IMR-90 (cell line): ENCODE results near the gene ABCA7. TPM values are rescaled to one million over a fixed set of nuclear protein-coding genes. Genes with fewer than 3 reads are reported as not detected.

Experiments used
- ATAC-seq: fragments of 200-7000 bp; cut with Tn5 transposase; 2 replicates; pipeline ENCODE4 v1.9.1; 2020; ENCODE audit warnings: low read depth, mild to moderate bottlenecking, moderate library complexity
- BruUV-seq: library from RNA; stranded (reverse); fragments of 400-500 nt; replicated peaks from 2 replicates; lab custom pipeline; 2021; lab: Mats Ljungman, UMichigan
- CTCF ChIA-PET: fragments of 300-600 bp; formaldehyde crosslinking; extraction: SDS; loops from one replicate; lab custom pipeline; 2021; ENCODE audit warnings: antibody characterized with exemption; lab: Yijun Ruan, JAX
- POLR2A ChIA-PET: fragments of 300-600 bp; sonication (Branson Sonifier 250); formaldehyde crosslinking; loops from one replicate; lab custom pipeline; 2022; ENCODE audit warnings: antibody characterized with exemption; ENCODE audit not compliant: unreplicated experiment; lab: Charles Lee
- DNase-seq: peaks from one replicate; pipeline ENCODE4 v3.0.0; 2013
- H2AFZ ChIP-seq: replicated peaks from 2 replicates; pipeline ENCODE3; 2013; ENCODE audit warnings: low read length, mild to moderate bottlenecking; ENCODE audit not compliant: poor library complexity
- H2AK5ac ChIP-seq: 2 replicates; pipeline ENCODE4 v1.6.1; 2013; ENCODE audit warnings: low read depth, low read length, inconsistent platforms
- H2AK9ac ChIP-seq: replicated peaks from 2 replicates; pipeline ENCODE3; 2013; ENCODE audit warnings: mild to moderate bottlenecking, low read depth, low read length, moderate library complexity; ENCODE audit not compliant: poor library complexity
- H2BK120ac ChIP-seq: 2 replicates; pipeline ENCODE4 v1.6.1; 2013; ENCODE audit warnings: low read depth, low read length, inconsistent platforms
- H2BK15ac ChIP-seq: 3 replicates; pipeline ENCODE4 v1.6.1; 2013; ENCODE audit warnings: low read depth, low read length, inconsistent platforms
- H2BK20ac ChIP-seq: 2 replicates; pipeline ENCODE4 v1.6.1; 2013; ENCODE audit warnings: low read depth, mild to moderate bottlenecking, inconsistent platforms, low read length, moderate library complexity
- H2BK5ac ChIP-seq: 2 replicates; pipeline ENCODE4 v1.6.1; 2013; ENCODE audit warnings: mild to moderate bottlenecking, low read depth, low read length, inconsistent platforms; ENCODE audit not compliant: poor library complexity, severe bottlenecking
- H3K14ac ChIP-seq: replicated peaks from 2 replicates; pipeline ENCODE4 v1.6.1; 2013; ENCODE audit warnings: low read depth, low read length, inconsistent platforms
- H3K18ac ChIP-seq: 2 replicates; pipeline ENCODE4 v1.6.1; 2013; ENCODE audit warnings: low read depth, low read length, control low read depth
- H3K23ac ChIP-seq: 2 replicates; pipeline ENCODE4 v1.6.1; 2013; ENCODE audit warnings: low read depth, low read length, inconsistent platforms
- H3K27ac ChIP-seq: 2 replicates; pipeline ENCODE4 v1.5.1; 2013; ENCODE audit warnings: mild to moderate bottlenecking, control low read depth, low read length; ENCODE audit not compliant: insufficient read depth
- H3K27me3 ChIP-seq: 2 replicates; pipeline ENCODE4 v1.6.1; 2013; ENCODE audit warnings: low read length; ENCODE audit not compliant: control insufficient read depth, insufficient read depth
- H3K36me3 ChIP-seq: 2 replicates; pipeline ENCODE4 v1.6.1; 2013; ENCODE audit warnings: low read length, mixed read lengths; ENCODE audit not compliant: control insufficient read depth, insufficient read depth
- H3K4ac ChIP-seq: 2 replicates; pipeline ENCODE4 v1.6.1; 2013; ENCODE audit warnings: low read depth, low read length, inconsistent platforms
- H3K4me1 ChIP-seq: 2 replicates; pipeline ENCODE4 v1.6.1; 2013; ENCODE audit warnings: low read length, mixed read lengths; ENCODE audit not compliant: control insufficient read depth, insufficient read depth
- H3K4me2 ChIP-seq: 2 replicates; pipeline ENCODE4 v1.6.1; 2013; ENCODE audit warnings: low read depth, mild to moderate bottlenecking, control low read depth, low read length, moderate library complexity
- H3K4me3 ChIP-seq: 2 replicates; pipeline ENCODE4 v1.5.1; 2013; ENCODE audit warnings: low read depth, mild to moderate bottlenecking, control low read depth, low read length, moderate library complexity; ENCODE audit not compliant: insufficient read depth
- H3K56ac ChIP-seq: 2 replicates; pipeline ENCODE4 v1.6.1; 2013; ENCODE audit warnings: low read length, inconsistent platforms; ENCODE audit not compliant: insufficient read depth; ENCODE audit errors: extremely low read depth
- H3K79me1 ChIP-seq, 2 experiments: 2 replicates each; pipeline ENCODE4 v1.6.1; 2013; ENCODE audit warnings: low read length in 2 of 2, inconsistent platforms in 1 of 2, low read depth in 1 of 2
- H3K9ac ChIP-seq: 2 replicates; pipeline ENCODE4 v1.6.1; 2013; ENCODE audit warnings: low read depth, low read length, control low read depth
- H3K9me1 ChIP-seq: 2 replicates; pipeline ENCODE4 v1.6.1; 2013; ENCODE audit warnings: low read length, inconsistent platforms; ENCODE audit not compliant: insufficient read depth
- H3K9me3 ChIP-seq: 2 replicates; pipeline ENCODE4 v1.6.1; 2013; ENCODE audit warnings: low read length; ENCODE audit not compliant: control insufficient read depth, insufficient read depth
- H4K20me1 ChIP-seq: 2 replicates; pipeline ENCODE4 v1.6.1; 2013; ENCODE audit warnings: low read length, inconsistent platforms; ENCODE audit not compliant: insufficient read depth
- H4K5ac ChIP-seq: 2 replicates; pipeline ENCODE4 v1.6.1; 2013; ENCODE audit warnings: mild to moderate bottlenecking, low read depth, low read length, control low read depth
- H4K8ac ChIP-seq, 2 experiments: 2 replicates each; pipeline ENCODE4 v1.6.1; 2013; ENCODE audit warnings: low read depth in 2 of 2, low read length in 2 of 2, control low read depth in 1 of 2, inconsistent platforms in 1 of 2
- H4K91ac ChIP-seq: 2 replicates; pipeline ENCODE4 v1.6.1; 2013; ENCODE audit warnings: low read depth, low read length, inconsistent platforms; ENCODE audit not compliant: insufficient read depth
- ELK1 ChIP-seq: fragments of 150-350 bp; IDR thresholded peaks from 2 replicates; pipeline ENCODE4 v1.6.1; 2016; ENCODE audit warnings: low read depth, mild to moderate bottlenecking, low read length, moderate library complexity, borderline replicate concordance
- MAFK ChIP-seq: IDR thresholded peaks from 2 replicates; pipeline ENCODE4 v1.6.1; 2012; ENCODE audit warnings: low read depth, low read length, improper control_type of control experiment
- MAZ ChIP-seq: IDR thresholded peaks from 2 replicates; pipeline ENCODE4 v1.6.1; 2012; ENCODE audit warnings: low read depth, mild to moderate bottlenecking, low read length, improper control_type of control experiment, moderate library complexity, borderline replicate concordance
- MXI1 ChIP-seq: IDR thresholded peaks from 2 replicates; pipeline ENCODE4 v1.6.1; 2012; ENCODE audit warnings: low read depth, mild to moderate bottlenecking, low read length, moderate library complexity, borderline replicate concordance
- NFE2L2 ChIP-seq: fragments of 150-350 bp; IDR thresholded peaks from 2 replicates; pipeline ENCODE4 v1.6.1; 2016; ENCODE audit warnings: low read depth, mild to moderate bottlenecking, low read length
- POLR2A ChIP-seq: IDR thresholded peaks from 2 replicates; pipeline ENCODE4 v1.6.1; 2012; ENCODE audit warnings: mild to moderate bottlenecking, low read depth, low read length
- RAD21 ChIP-seq: IDR thresholded peaks from 2 replicates; pipeline ENCODE4 v1.6.1; 2012; ENCODE audit warnings: low read length, improper control_type of control experiment
- SMC3 ChIP-seq: fragments of 150-350 bp; IDR thresholded peaks from 2 replicates; pipeline ENCODE4 v1.6.1; 2016; ENCODE audit warnings: low read depth, mild to moderate bottlenecking, antibody characterized with exemption, low read length, moderate library complexity
- USF2 ChIP-seq: fragments of 150-350 bp; IDR thresholded peaks from 2 replicates; pipeline ENCODE4 v1.6.1; 2017; ENCODE audit warnings: mild to moderate bottlenecking, antibody characterized with exemption, low read length, low read depth
- WGBS, 2 experiments: methylation state at CpG; one replicate each; pipeline versions ENCODE4 v1.1.5 to v1.1.7; 2013; ENCODE audit warnings: missing lambda C conversion rate in 2 of 2; ENCODE audit not compliant: insufficient read length in 1 of 2; ENCODE audit errors: extremely low coverage in 2 of 2; 5-methylcytosine and 5-hydroxymethylcytosine counted together
- dilution Hi-C: fragments of 300-500 bp; cut with HindIII; formaldehyde crosslinking; loops from one replicate; pipeline ENCODE4 v1.14.3; 2018; ENCODE audit warnings: low sequenced_read_pairs; ENCODE audit not compliant: unreplicated experiment
- in situ Hi-C: fragments of 300-500 bp; cut with MboI; formaldehyde crosslinking; loops from 3 replicates; pipeline ENCODE4 v1.14.3; 2019; ENCODE audit warnings: low sequenced_read_pairs, inconsistent platforms, mixed read lengths
- intact Hi-C: fragments of 100-400 bp; cut with micrococcal nuclease; formaldehyde crosslinking; loops from 2 replicates; pipeline ENCODE4 v1.10.0; 2022
- polyA plus RNA-seq, 3 experiments: library from polyadenylated mRNA; depleted of rRNA; stranded (reverse); fragments of >200 nt; gene quantifications; 2 replicates each; pipeline ENCODE4 v1.2.3, GENCODE V29; 2012; ENCODE audit warnings: low replicate concordance in 1 of 3
- total RNA-seq: library from RNA; depleted of rRNA; stranded (reverse); fragments of >200 nt; gene quantifications from 2 replicates; pipeline ENCODE4 v1.2.3, GENCODE V29; 2012

The ABCA7 gene
- total and polyA plus RNA-seq, 2 of the 4 experiments (the other 2 are of a cell fraction) = 0.36 to 3.3 TPM

- WGBS, 2 experiments = 0% methylated on average over 42 of the region's 75 CpGs; no CpG with 5 or more reads in 1 of the 2 experiments
- Histone ChIP-seq H3K4ac (peak within 1 kb of the TSS; percentile 98), H4K5ac (peak within 1 kb of the TSS; percentile 76), H3K9ac (peak within 1 kb of the TSS; percentile 96), H3K23ac (peak within 1 kb of the TSS; percentile 97), H3K56ac (peak within 1 kb of the TSS; percentile 86), H3K4me3 (peak within 1 kb of the TSS; percentile 85), H3K79me1 (peaks cover 0 to 28% of the 10 kb centered on the region in 2 experiments; a peak in 2 of 4 replicates), H2BK20ac (peak within 1 kb of the TSS; percentile 97), H4K8ac (peak within 1 kb of the TSS; percentile 56 to 90), H2BK15ac (peak within 1 kb of the TSS; percentile 98), H2BK120ac (peak within 1 kb of the TSS; percentile 98), H3K14ac (peak within 1 kb of the TSS; percentile 95), H2AK9ac (peak within 1 kb of the TSS; percentile 98), H3K27me3 (no peaks in the 10 kb centered on the region), H3K9me3 (peaks cover 3% of the 10 kb centered on the region), H3K27ac (peak within 1 kb of the TSS; percentile 97), H4K91ac (peak within 1 kb of the TSS; percentile 96), H4K20me1 (peaks cover 49% of the 10 kb centered on the region), H3K4me1 (peaks cover 12% of the 10 kb centered on the region), H3K4me2 (peak within 1 kb of the TSS; percentile 89), H2AFZ (peak within 1 kb of the TSS; percentile 70), H3K18ac (peak within 1 kb of the TSS; percentile 80), H2BK5ac (peak within 1 kb of the TSS; percentile 98), H2AK5ac (peak within 1 kb of the TSS; percentile 100), H3K9me1 (peaks cover 7% of the 10 kb centered on the region), H3K36me3 (peaks cover 33% of the 10 kb centered on the region; the same call in 1 of the 2 replicates)
- DNase-seq (peak; percentile 99), ATAC-seq (peak; percentile 70)
- POLR2A ChIA-PET = interaction anchor here (0.6 to 0.7 kb wide), 2 partner anchors 77 to 165 kb away, joined by 4 to 16 read pairs; partner anchors contain the start of gene CIRBP
- BruUV-seq = no TSS peak
- TF ChIP-seq SMC3 (no peak), NFE2L2 (no peak), ELK1 (no peak), RAD21 (0 out of 2 replicates have a peak, but pooled peaks have one; percentile 7), MXI1 (peak; percentile 64; the same call in 1 of the 2 replicates), MAZ (peak; percentile 7; the same call in 1 of the 2 replicates), POLR2A (peak; percentile 98), USF2 (peak; percentile 68), MAFK (no peak)
- in situ Hi-C loops (no loop called here), dilution Hi-C loops (no loop called here), intact Hi-C loops (loop anchor here (2.0 to 5.0 kb wide), 3 partner anchors 63 to 77 kb away; partner anchors contain the start of genes ABCA7 and CNN2)
- CTCF ChIA-PET = interaction anchor here (1.5 kb wide), 1 partner anchor 10 kb away, joined by 6 read pairs; no protein-coding TSS in a partner anchor
Observed at GRCh38 chr19:1103708-1104310, 63.9 kb downstream of the ABCA7 start, which contains the start of gene GPX4. Gene GPX4, plus strand, starts transcription at chr19:1103994. Its CDS starts 50 bp downstream, at chr19:1104044.
